Activated naive CD8-positive, alpha-beta T cell treated with anti-CD3 and anti-CD28 coated beads, Interleukin-2, amount 10 ng/mL, durations not matched to agents 7 days and 5 days (primary cell): ENCODE data around the gene LRRC73. TPM values are rescaled to one million over a fixed set of nuclear protein-coding genes. Genes with fewer than 3 reads are reported as not detected.
A peak's percentile ranks its signal among the peaks of the same experiment; 100 is the strongest.
"Not testable (repeated sequence)": the region's sequence is repeated elsewhere in the genome, so short reads cannot be mapped to it uniquely, and the experiment has no call there.

Experiments used
- ATAC-seq: fragments of 150-1000 bp; cut with Tn5 transposase; one replicate; pipeline ENCODE4 v1.10.0; 2021; ENCODE audit warnings: low read depth, moderate library complexity
- POLR2A ChIA-PET: fragments of 350-600 bp; sonication (Branson Sonifier 250); formaldehyde crosslinking; loops from one replicate; lab custom pipeline; 2021; ENCODE audit warnings: antibody characterized with exemption; lab: Charles Lee
- DNase-seq: peaks from one replicate; pipeline ENCODE4 v3.0.0; 2021
- H3K27ac Mint-ChIP-seq: one replicate; pipeline ENCODE4 v1.8.0; 2022; ENCODE audit warnings: mild to moderate bottlenecking, mixed read lengths
- H3K27me3 Mint-ChIP-seq: one replicate; pipeline ENCODE4 v1.8.0; 2022; ENCODE audit warnings: mild to moderate bottlenecking, moderate library complexity, mixed read lengths
- H3K36me3 Mint-ChIP-seq: one replicate; pipeline ENCODE4 v1.8.0; 2021; ENCODE audit warnings: mild to moderate bottlenecking, mixed read lengths
- H3K4me1 Mint-ChIP-seq: one replicate; pipeline ENCODE4 v1.8.0; 2021; ENCODE audit warnings: mixed read lengths
- H3K4me3 Mint-ChIP-seq: one replicate; pipeline ENCODE4 v1.8.0; 2022; ENCODE audit warnings: mild to moderate bottlenecking, moderate library complexity, mixed read lengths
- H3K9me3 Mint-ChIP-seq: one replicate; pipeline ENCODE4 v1.8.0; 2021; ENCODE audit warnings: mixed read lengths
- total RNA-seq, 2 experiments: library from RNA; stranded (reverse); gene quantifications; one replicate each; pipeline ENCODE4 v1.2.3, GENCODE V29; 2021

The LRRC73 gene
- total RNA-seq, 2 experiments from 2014 or later = 0.33 to 0.37 TPM

- ATAC-seq (no peak), DNase-seq (no peak)
- POLR2A ChIA-PET = interaction anchor here (0.6 to 1.4 kb wide), 11 partner anchors 8 to 295 kb away, joined by 3 to 12 read pairs (median 3); partner anchors contain the start of gene GTPBP2
- Mint-ChIP-seq H3K36me3 (peaks cover 3% of the 10 kb centered on the region), H3K27me3 (no peaks in the 10 kb centered on the region), H3K27ac (peak overlapping the region; percentile 97), H3K4me1 (peaks cover 38% of the 10 kb centered on the region), H3K9me3 (no peaks in the 10 kb centered on the region), H3K4me3 (peak overlapping the region; percentile 97)
Measured at GRCh38 chr6:43478008-43478372, 32.2 kb downstream of the LRRC73 start.

GRCh38 chr6:43477235-43478007 is 32.7 kb downstream of the LRRC73 start, which contains the start of gene TJAP1:
Gene TJAP1 (plus strand): TSS chr6:43477570. CDS start chr6:43499002, 21,432 bp downstream.
- DNase-seq = peak; percentile 99
- H3K36me3 Mint-ChIP-seq = peaks cover 2% of the 10 kb centered on the region
- ATAC-seq = peak; percentile 100
- POLR2A ChIA-PET = interaction anchor here (0.6 to 1.4 kb wide), 18 partner anchors 8 to 732 kb away, joined by 3 to 12 read pairs (median 3); partner anchors contain the start of genes CUL7, GTPBP2, TBCC and ZNF318
- H3K9me3 Mint-ChIP-seq = no peaks in the 10 kb centered on the region
- peaks cover 37% of the 10 kb centered on the region for H3K4me1 Mint-ChIP-seq
- peak within 1 kb of the TSS; percentile 97 for H3K4me3 Mint-ChIP-seq
- peak within 1 kb of the TSS; percentile 97 for H3K27ac Mint-ChIP-seq
- peaks cover 2% of the 10 kb centered on the region for H3K27me3 Mint-ChIP-seq

- no peak for DNase-seq
- H3K27me3 Mint-ChIP-seq = peaks cover 5% of the 10 kb centered on the region
- H3K27ac Mint-ChIP-seq = peak overlapping the region; percentile 97
- POLR2A ChIA-PET = interaction anchor here (0.6 to 1.4 kb wide), 12 partner anchors 11 to 731 kb away, joined by 3 to 12 read pairs (median 3); partner anchors contain the start of genes CUL7, GTPBP2, TBCC and ZNF318
- H3K4me3 Mint-ChIP-seq = peak overlapping the region; percentile 97
- no peaks in the 10 kb centered on the region for H3K36me3 Mint-ChIP-seq
- no peak for ATAC-seq
- no peaks in the 10 kb centered on the region for H3K9me3 Mint-ChIP-seq
- H3K4me1 Mint-ChIP-seq = peaks cover 32% of the 10 kb centered on the region
Measured at GRCh38 chr6:43476746-43477145, 33.4 kb downstream of the LRRC73 start.

- Mint-ChIP-seq H3K36me3 (no peaks in the 10 kb centered on the region), H3K27ac (no peak overlapping the region), H3K27me3 (peaks cover 8% of the 10 kb centered on the region), H3K4me1 (peaks cover 27% of the 10 kb centered on the region), H3K9me3 (no peaks in the 10 kb centered on the region), H3K4me3 (no peak overlapping the region)
- DNase-seq (no peak), ATAC-seq (no peak)
- POLR2A ChIA-PET = interaction anchor here (1.8 kb wide), 1 partner anchor 34 kb away, joined by 3 read pairs; no protein-coding TSS in a partner anchor
Measured at GRCh38 chr6:43475516-43475915, 34.6 kb downstream of the LRRC73 start.

GRCh38 chr6:43472515-43472914 is 37.6 kb downstream of the LRRC73 start:
- ATAC-seq (no peak), DNase-seq (no peak)
- POLR2A ChIA-PET = no interaction called here
- Mint-ChIP-seq H3K4me1 (peaks cover 6% of the 10 kb centered on the region), H3K27ac (no peak overlapping the region), H3K4me3 (no peak overlapping the region), H3K9me3 (no peaks in the 10 kb centered on the region), H3K36me3 (no peaks in the 10 kb centered on the region), H3K27me3 (peaks cover 13% of the 10 kb centered on the region)

GRCh38 chr6:43471399-43471798 is 38.7 kb downstream of the LRRC73 start:
- Mint-ChIP-seq H3K4me3 (no peak overlapping the region), H3K9me3 (no peaks in the 10 kb centered on the region), H3K27ac (no peak overlapping the region), H3K27me3 (peaks cover 19% of the 10 kb centered on the region), H3K4me1 (no peaks in the 10 kb centered on the region), H3K36me3 (no peaks in the 10 kb centered on the region)
- POLR2A ChIA-PET = no interaction called here
- DNase-seq (no peak), ATAC-seq (no peak)

GRCh38 chr6:43469947-43470346 is 40.2 kb downstream of the LRRC73 start:
- Mint-ChIP-seq H3K4me1 (no peaks in the 10 kb centered on the region), H3K36me3 (no peaks in the 10 kb centered on the region), H3K4me3 (no peak overlapping the region), H3K9me3 (no peaks in the 10 kb centered on the region), H3K27me3 (peaks cover 22% of the 10 kb centered on the region), H3K27ac (no peak overlapping the region)
- no peak for DNase-seq
- POLR2A ChIA-PET = no interaction called here
- ATAC-seq = no peak

GRCh38 chr6:43468748-43469681 is 41.1 kb downstream of the LRRC73 start:
- no peak for ATAC-seq
- no peaks in the 10 kb centered on the region for H3K9me3 Mint-ChIP-seq
- H3K36me3 Mint-ChIP-seq = no peaks in the 10 kb centered on the region
- peaks cover 28% of the 10 kb centered on the region for H3K27me3 Mint-ChIP-seq
- no peaks in the 10 kb centered on the region for H3K4me1 Mint-ChIP-seq
- no peak overlapping the region for H3K27ac Mint-ChIP-seq
- POLR2A ChIA-PET = no interaction called here
- DNase-seq = no peak
- H3K4me3 Mint-ChIP-seq = no peak overlapping the region

- H3K4me3 Mint-ChIP-seq = no peak overlapping the region
- ATAC-seq = no peak
- POLR2A ChIA-PET = no interaction called here
Measured at GRCh38 chr6:43468240-43468639, 41.9 kb downstream of the LRRC73 start.

GRCh38 chr6:43467752-43468151 is 42.4 kb downstream of the LRRC73 start:
- H3K27ac Mint-ChIP-seq = no peak overlapping the region
- no peak overlapping the region for H3K4me3 Mint-ChIP-seq
- peaks cover 38% of the 10 kb centered on the region for H3K27me3 Mint-ChIP-seq
- DNase-seq (no peak), ATAC-seq (no peak)
- H3K4me1 Mint-ChIP-seq = no peaks in the 10 kb centered on the region
- H3K36me3 Mint-ChIP-seq = no peaks in the 10 kb centered on the region
- POLR2A ChIA-PET = no interaction called here
- no peaks in the 10 kb centered on the region for H3K9me3 Mint-ChIP-seq

More at GRCh38 chr6:43468240-43468639, 41.9 kb downstream of the LRRC73 start:
- no peaks in the 10 kb centered on the region for H3K36me3 Mint-ChIP-seq
- H3K27ac Mint-ChIP-seq = no peak overlapping the region
- H3K27me3 Mint-ChIP-seq = peaks cover 34% of the 10 kb centered on the region
- no peaks in the 10 kb centered on the region for H3K9me3 Mint-ChIP-seq
- no peak for DNase-seq
- H3K4me1 Mint-ChIP-seq = no peaks in the 10 kb centered on the region

- H3K27ac Mint-ChIP-seq, H3K9me3 Mint-ChIP-seq, H3K4me3 Mint-ChIP-seq, H3K36me3 Mint-ChIP-seq, POLR2A ChIA-PET, H3K4me1 Mint-ChIP-seq, DNase-seq, ATAC-seq: not testable (repeated sequence)
- peaks cover 40% of the 10 kb centered on the region for H3K27me3 Mint-ChIP-seq
Measured at GRCh38 chr6:43467265-43467664, 42.9 kb downstream of the LRRC73 start.

- Mint-ChIP-seq H3K4me1 (no peaks in the 10 kb centered on the region), H3K36me3 (no peaks in the 10 kb centered on the region), H3K4me3 (no peak overlapping the region), H3K9me3 (no peaks in the 10 kb centered on the region), H3K27ac (no peak overlapping the region), H3K27me3 (peaks cover 44% of the 10 kb centered on the region)
- no peak for DNase-seq
- POLR2A ChIA-PET = no interaction called here
- ATAC-seq = no peak
Measured at GRCh38 chr6:43465948-43466347, 44.2 kb downstream of the LRRC73 start.

- ATAC-seq (no peak), DNase-seq (no peak)
- H3K4me3 Mint-ChIP-seq = no peak overlapping the region
- H3K36me3 Mint-ChIP-seq = no peaks in the 10 kb centered on the region
- no peaks in the 10 kb centered on the region for H3K4me1 Mint-ChIP-seq
- H3K27me3 Mint-ChIP-seq = peaks cover 44% of the 10 kb centered on the region
- POLR2A ChIA-PET = interaction anchor here (0.7 kb wide), 1 partner anchor 182 kb away, joined by 3 read pairs; no protein-coding TSS in a partner anchor
- H3K9me3 Mint-ChIP-seq = no peaks in the 10 kb centered on the region
- no peak overlapping the region for H3K27ac Mint-ChIP-seq
Measured at GRCh38 chr6:43464337-43464736, 45.8 kb downstream of the LRRC73 start.
